Right lobe of liver (tissue), 4 donors: ENCODE data around the gene LRP1.

Experiments
- POLR2A ChIP-seq: fragments of 450-650 bp; IDR thresholded peaks from one replicate; pipeline ENCODE4 v1.6.1; 2017; ENCODE audit warnings: antibody characterized with exemption, mild to moderate bottlenecking
- TF ChIP-seq, protein P1 (sequence below), 4 donors: fragments of 200-600 bp in 3 of 4; fragments of 450-650 bp in 1 of 4; IDR thresholded peaks; one replicate each; pipeline versions ENCODE4 v1.5.1 to v1.8.0; 2016 to 2022; ENCODE audit warnings: antibody characterized with exemption in 4 of 4, mild to moderate bottlenecking in 2 of 4
- donor health status: DM: no; HTN: no; CAD: no.
- donor health status: DM: no; HTN: no; CAD: no.
- donor health status: DM: no; HTN: yes; CAD: no.

DNA sequence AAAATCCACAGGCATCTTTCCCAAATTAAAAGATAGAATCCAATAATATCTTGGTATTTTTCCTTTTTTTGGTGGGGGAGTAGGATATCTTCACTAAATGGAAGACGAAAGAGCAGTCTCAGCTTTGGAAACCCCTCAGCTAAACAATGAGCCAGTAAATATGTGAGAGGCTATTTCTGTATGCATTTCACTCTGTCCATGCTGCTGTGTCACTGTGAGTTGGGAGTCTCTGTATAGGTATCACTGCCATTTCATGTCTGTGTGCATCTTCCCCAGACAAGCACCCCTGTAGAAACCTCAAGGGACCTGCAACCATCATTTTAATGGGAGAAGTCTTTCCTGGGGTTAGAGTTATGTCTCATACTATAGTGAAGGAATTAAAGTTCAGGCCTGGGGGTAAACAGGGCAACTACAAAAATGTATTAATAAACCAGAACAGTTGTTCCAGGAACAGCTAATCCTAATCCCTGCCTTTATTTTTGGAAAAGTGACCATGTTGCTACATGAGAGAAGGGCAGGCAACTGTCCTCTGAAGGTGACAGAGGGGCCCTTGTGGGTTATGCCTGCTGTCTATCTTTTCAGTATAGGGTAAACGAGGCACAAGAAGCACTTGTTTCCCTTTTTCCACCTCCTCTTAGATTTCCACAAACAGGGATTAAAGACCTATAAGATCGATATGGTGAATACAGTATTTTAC lies 134.0 kb downstream of the LRP1 start:
- TF ChIP-seq POLR2A = no peak
- TF ChIP-seq, protein P1, sequence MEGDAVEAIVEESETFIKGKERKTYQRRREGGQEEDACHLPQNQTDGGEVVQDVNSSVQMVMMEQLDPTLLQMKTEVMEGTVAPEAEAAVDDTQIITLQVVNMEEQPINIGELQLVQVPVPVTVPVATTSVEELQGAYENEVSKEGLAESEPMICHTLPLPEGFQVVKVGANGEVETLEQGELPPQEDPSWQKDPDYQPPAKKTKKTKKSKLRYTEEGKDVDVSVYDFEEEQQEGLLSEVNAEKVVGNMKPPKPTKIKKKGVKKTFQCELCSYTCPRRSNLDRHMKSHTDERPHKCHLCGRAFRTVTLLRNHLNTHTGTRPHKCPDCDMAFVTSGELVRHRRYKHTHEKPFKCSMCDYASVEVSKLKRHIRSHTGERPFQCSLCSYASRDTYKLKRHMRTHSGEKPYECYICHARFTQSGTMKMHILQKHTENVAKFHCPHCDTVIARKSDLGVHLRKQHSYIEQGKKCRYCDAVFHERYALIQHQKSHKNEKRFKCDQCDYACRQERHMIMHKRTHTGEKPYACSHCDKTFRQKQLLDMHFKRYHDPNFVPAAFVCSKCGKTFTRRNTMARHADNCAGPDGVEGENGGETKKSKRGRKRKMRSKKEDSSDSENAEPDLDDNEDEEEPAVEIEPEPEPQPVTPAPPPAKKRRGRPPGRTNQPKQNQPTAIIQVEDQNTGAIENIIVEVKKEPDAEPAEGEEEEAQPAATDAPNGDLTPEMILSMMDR (IDR thresholded peaks at IDR 0.05) = no peak
